ENCODE data around the gene BMF.
A peak's percentile ranks its signal among the peaks of the same experiment; 100 is the strongest.
"Not testable (repeated sequence)": the region's sequence is repeated elsewhere in the genome, so short reads cannot be mapped to it uniquely, and the experiment has no call there.

Gene BMF, protein sequence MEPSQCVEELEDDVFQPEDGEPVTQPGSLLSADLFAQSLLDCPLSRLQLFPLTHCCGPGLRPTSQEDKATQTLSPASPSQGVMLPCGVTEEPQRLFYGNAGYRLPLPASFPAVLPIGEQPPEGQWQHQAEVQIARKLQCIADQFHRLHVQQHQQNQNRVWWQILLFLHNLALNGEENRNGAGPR

DNA sequence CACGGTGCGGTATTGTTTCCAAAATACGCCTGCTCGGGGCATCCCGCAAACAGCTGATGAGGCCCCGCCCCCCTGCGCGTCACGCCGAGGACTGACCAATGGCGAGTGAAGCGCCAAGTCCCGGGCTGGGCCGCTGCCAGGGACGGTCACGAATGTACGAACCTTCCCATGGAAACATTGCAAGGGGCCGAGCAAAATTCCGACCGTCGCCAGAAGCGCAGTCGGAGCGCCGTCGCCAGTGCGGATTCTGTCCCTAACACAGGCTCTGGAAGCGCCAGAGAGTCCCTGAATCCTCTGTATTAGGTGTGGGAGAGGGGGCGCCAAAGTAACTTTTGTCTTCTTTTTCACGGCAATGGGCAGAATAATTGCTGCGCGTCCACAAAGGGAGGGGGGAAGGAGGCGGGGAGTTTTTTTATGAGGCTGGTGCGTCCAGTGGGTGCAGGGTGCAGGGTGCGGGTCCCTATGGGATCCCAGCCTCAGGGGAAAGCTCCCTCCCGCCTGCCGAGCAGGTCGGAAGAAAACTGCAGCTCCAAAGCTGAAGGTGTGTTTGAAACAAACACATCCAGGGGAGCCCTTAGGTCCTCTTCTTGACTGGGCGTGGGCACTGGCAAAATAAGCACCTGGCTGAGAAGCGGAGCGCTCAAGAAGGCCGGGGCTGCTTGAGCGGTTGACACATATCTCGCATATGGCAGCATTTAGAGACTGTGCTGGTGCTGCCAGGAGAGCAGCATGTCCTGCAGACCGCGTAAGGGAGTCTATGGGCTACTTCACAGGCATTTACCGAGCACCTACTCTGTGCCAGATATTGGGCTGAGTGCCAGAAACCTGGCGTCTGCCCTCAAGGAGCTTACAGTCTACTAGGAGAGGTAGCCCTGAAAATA, at the start of gene BMF:
TSS of gene BMF (minus strand) at position 25 of the 881 bp plus-strand sequence. CDS start 2,793 bp downstream, outside the sequence.
- peak within 1 kb of the TSS; percentile 68 for H3K4me3 ChIP-seq (ENCODE audit: low read depth, low read length)
- peak; percentile 97 for DNase-seq (ENCODE audit: low read depth)

DNA sequence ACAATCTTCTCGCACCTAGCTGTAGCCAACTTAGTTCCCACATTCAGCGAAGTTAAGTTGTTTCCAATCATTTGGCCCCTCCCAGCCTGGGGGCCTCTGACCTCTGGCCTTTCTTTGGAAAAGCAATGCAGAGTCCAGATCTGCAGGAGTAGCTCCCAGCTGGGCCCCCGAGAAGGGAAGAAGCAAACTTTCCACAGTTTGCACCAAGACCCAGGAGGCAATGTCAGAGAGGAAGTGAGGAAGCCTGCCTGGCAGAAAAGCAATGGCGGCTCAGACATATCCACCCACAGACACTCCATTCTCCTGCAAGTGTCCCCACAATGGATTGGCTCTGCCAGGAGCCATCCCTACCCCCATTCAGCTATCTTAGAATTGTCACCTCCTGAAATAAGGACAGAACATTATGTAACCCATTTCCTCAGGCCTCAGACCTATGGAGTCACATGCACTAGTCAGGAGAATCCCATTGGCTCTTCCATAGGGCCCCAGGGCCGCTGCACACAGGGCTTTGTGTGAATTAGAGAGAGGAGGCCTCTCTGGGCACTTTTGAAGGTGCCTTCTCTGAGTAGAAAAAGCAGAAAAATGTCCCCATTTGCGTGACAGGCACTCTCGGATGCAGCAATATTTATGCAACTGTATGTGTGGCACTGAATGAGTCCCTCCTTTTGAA, 49.2 kb upstream of the BMF start:
- no peak for DNase-seq (ENCODE audit: low read depth)

DNA sequence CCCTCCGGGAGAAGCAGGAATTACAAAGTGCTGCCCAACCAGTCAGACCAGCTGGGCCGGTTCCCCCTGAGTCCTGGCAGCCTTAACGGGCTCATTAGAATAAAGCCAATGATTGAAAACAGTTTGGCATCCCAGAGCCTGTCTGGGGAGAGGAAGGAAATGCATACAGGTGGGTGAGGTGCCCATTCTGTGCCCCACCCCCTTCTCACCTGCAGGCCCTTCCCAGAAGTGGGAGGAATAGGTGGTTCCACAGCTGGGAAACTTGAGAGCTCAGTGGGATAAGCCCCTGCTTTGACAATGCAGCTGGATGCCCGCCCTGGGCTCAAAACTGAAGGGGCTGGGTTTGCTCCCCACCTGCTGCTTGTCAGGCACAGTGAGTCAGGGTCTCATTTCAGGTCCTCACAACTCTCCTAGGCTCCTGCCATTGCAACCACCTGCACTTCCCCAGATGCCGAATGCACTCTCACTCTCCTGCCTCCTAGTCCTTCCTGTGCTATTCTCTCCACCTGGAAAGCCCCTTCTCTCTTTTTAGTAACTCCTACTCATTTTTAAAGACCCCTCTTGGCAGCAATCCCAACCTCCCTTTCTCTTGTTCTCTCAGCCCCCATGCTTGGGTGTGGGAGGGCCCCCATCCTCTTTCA, 46.7 kb upstream of the BMF start:
- no peak overlapping the region for H3K4me3 ChIP-seq (ENCODE audit: low read depth, low read length)
- no peak for DNase-seq (ENCODE audit: low read depth)

More for the DNA sequence above, 49.2 kb upstream of the BMF start:
- no peak overlapping the region for H3K4me3 ChIP-seq (ENCODE audit: low read depth, low read length)

DNA sequence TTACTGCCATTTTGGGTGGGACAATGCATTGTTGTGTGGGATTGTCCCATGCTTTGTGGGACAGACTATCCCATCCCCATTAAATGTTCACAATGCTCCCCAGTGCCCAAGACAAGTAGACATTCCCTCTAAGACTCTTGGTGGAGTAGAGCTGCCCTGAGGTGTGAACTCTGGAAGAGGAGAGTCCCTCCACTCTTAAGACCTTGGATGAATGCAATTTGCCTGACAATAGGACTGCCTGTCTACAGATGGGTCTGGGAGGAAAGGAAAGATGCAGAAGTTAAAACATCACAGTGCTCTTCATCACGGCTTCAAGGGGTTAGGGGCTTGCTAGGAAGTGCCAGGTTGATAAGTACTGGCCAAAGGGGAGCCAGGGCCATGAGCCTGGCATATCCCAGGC, 46.1 kb upstream of the BMF start:
- H3K4me3 ChIP-seq (ENCODE audit: low read depth, low read length), result not testable (repeated sequence)

DNA sequence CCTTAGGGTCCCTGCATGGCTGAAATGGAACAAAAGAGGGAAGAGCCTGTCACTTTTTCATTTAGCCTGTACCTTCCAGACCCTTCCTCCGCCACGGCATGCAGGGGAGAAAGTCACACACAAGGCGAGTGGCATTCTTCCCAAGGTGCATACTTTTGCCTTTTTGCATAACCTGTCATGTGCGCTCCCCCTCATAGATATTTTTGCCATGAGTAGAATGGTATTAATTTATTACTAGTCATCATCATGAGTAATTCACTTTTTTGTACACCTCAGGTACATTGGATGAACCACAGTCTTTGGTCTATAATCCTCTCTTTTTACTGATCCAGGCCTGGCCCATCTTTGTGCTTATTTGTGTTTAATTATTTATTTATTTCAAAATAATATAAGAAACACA, 43.3 kb upstream of the BMF start:
- DNase-seq (ENCODE audit: low read depth), result no peak
- H3K4me3 ChIP-seq (ENCODE audit: low read depth, low read length), result no peak overlapping the region

More for the DNA sequence above, 46.1 kb upstream of the BMF start:
- not testable (repeated sequence) for DNase-seq (ENCODE audit: low read depth)

DNA sequence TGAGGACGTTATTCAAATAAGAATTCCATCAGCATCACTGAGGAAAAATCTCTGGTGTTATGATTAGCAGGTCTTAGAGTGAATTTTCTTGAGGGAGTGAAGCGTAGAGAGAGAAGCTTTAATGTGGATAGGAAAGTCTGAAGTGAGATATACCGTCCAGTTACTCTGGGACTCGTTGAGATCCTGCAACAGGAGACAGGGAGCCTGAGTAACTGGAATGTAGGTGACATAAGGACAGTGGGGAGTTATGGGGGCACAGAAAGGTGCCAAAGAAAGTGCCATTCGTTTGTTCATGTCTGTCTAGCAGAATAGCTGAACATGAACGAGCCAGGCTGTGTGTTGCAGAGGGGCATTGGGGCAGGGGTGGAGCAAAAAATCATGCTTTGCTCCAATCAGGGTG, 42.8 kb upstream of the BMF start:
- no peak for DNase-seq (ENCODE audit: low read depth)
- H3K4me3 ChIP-seq (ENCODE audit: low read depth, low read length), result no peak overlapping the region

DNA sequence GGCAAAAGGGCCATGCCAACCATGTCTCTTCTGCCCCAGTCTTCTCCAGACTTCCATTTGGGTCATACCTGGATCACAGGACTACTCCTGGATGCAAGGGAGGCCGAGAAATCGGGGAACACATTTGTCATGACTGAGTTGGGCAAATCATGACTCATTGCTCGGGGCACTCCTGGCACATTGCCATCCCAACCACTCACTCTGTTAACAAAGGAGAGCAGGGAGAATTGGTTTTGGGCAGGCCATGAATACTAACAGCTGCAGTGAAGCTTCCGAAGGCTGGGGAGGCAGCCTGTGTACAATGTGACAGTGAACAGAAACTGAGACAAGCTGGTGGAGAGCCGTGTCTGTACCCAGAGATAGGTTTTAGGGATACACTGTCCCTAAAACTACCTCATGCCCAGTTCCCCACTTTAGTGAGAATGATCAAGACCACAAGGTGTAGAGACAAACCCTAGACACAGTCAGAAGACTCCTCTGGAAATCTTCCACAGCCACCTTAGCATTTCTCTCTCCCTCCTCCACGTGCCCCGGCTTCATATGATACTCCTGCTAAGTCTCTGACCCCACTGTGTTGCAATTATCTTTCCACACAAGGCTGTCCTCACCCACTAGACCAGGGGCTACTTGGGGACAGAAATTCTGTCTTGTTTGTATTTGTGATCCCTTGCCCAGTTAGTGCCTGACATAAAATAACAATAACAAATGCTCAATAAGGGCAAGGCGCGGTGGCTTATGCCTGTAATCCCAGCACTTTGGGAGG, 41.7 kb upstream of the BMF start:
- no peak overlapping the region for H3K4me3 ChIP-seq (ENCODE audit: low read depth, low read length)
- DNase-seq (ENCODE audit: low read depth), result peak; percentile 46

DNA sequence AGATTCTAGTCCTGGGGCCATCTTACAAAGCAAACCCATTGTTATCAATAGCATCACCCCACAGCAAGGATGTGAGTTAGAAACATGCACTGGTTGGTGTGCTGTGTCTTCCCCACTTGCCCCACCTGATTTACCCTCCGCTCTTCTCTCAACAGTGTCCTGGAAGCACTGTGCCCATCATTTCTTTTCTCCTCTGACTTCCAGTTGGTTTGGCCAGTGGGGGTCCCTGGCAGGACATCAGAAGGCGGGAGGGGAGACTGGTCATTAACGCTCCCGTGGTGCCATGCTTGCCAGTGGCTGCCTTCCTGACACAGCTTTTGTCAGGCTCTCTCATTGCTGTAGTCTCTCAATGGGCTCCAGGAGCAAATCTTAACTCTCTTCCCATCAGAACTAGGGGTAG, 40.7 kb upstream of the BMF start:
- no peak overlapping the region for H3K4me3 ChIP-seq (ENCODE audit: low read depth, low read length)
- DNase-seq (ENCODE audit: low read depth), result no peak

DNA sequence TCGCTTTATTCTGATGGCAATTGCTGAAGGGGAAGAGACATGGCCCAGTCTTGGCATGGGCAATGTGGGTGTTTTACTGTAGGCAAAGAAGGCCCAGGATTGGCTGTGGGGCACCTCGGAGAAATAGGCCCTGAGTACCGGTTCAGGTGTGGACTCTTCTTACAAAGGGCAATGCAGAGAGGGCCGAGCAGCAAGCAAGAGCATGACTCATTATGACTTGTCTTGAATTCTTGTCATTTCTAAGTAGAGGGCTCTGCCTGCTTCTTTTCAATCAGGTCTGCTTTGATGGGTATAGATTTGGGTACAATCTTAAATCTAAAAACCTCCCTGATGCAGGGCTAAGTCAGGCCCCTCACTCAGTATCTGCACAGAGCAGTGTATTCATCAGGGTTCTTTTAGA, 37.4 kb upstream of the BMF start:
- DNase-seq (ENCODE audit: low read depth), result peak; percentile 12
- H3K4me3 ChIP-seq (ENCODE audit: low read depth, low read length), result no peak overlapping the region

DNA sequence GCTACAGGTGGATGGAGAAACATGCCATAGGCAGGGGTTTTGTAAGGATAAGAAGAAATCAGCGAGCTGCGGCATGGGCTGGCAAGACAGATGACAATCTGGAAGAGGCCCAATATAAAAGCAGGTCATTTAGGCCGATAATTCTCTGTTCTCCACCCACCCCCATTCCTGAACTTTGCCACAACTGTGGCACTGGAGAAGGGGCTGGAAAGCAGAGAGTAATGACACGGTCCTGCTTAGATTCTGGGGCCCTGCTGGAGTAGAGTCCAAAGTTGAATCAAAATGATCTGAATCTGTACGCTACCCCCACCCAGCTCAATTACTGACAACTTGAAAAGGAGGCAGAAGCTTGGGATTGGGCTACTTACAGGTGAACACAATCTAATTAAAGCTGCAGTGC, 33.7 kb upstream of the BMF start:
- DNase-seq (ENCODE audit: low read depth), result no peak
- no peak overlapping the region for H3K4me3 ChIP-seq (ENCODE audit: low read depth, low read length)

DNA sequence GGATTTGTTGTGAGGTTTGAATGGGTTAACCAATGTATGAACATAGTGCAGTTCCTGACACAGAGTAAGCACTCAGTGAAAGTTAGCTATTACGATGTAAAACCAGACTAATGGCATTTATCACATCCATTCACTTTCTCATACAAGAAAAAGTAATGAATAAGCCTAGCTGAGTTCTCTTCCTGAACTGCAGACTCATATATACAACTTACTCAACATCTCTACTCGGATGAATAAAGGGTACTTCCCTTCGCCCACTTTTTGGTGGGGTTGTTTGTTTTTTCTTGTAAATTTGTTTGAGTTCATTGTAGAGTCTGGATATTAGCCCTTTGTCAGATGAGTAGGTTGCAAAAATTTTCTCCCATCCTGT, 29.5 kb upstream of the BMF start:
- H3K4me3 ChIP-seq (ENCODE audit: low read depth, low read length); DNase-seq (ENCODE audit: low read depth): not testable (repeated sequence)

DNA sequence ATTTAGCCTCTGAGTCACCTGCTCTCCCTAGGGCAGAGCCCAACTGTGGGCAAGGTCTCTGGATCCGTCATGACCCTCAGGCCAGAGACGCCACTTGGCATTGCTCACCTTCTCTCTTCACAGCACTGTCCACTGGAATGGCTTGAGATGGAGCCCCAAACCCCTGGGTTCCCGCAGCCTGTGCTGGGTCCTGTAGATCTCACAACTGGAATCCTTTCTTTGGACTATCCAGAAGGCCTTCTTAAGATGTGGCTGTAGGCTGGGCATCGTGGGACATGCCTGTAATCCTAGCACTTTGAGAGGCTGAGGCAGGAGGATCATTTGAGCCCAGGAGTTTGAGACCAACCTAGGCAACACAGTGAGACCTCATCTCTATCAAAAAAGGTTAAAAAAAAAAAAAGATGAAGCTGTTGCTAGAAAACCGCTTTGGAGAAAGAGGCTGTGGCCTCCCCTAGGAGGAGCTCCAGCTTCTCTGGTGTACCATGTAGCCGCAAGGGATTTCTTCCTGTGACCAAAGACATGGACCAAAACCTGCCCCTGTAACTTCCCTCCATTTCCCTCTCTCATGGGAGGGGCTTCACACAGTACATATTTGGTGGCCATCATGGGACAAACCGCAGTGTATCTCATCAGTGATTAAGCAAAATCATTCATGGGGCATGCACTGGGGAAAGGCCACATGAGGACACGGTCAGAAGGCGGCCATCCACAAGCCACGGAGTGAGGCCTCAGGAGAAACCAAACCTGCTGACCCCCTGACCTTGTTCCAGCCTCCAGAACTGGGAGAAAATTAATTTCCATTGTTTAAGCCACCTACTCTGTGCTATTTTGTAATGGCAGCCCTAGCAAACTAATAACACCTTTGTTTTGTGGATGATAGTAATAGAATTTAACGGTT, 28.9 kb upstream of the BMF start:
- H3K4me3 ChIP-seq (ENCODE audit: low read depth, low read length), result no peak overlapping the region
- DNase-seq (ENCODE audit: low read depth), result no peak

DNA sequence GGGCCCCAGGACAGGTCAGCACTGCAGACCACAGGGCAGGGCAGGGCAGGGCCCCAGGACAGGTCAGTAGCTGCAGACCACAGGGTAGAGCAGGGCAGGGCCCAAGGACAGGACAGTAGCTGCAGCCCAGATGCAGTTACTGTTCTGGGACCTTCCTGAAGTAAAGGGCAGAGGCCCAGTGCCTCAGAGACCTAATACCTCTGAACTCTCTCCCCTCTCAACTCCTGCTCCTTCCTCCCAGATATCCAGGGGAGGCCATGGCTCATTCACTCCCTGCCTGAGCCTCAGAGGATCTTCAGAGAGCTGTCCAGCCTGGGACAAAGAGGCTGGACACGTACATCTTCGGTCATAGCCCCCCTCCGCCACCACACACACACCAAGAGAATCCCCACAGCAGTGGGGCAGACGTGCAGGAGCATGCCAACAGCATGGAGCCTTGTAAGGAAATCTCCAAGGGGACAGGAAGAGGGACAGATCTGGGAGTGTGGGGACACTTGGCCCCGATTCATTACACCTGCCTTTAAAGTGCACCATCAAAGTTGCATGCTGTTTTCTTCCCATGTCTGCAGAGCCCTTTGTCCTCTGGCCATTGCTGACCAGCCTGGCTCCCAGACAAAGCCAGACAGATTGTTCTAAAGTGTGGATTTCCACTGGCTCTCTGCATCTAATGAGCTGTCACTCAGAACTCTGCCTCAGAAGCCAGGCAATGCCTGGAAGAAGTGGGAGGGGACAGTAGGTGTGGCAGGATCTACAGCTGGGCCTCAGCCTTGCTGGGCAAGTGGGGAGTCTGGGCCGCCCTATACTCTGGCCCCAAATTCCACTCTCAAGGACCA, 28.0 kb upstream of the BMF start:
- DNase-seq (ENCODE audit: low read depth), result no peak

DNA sequence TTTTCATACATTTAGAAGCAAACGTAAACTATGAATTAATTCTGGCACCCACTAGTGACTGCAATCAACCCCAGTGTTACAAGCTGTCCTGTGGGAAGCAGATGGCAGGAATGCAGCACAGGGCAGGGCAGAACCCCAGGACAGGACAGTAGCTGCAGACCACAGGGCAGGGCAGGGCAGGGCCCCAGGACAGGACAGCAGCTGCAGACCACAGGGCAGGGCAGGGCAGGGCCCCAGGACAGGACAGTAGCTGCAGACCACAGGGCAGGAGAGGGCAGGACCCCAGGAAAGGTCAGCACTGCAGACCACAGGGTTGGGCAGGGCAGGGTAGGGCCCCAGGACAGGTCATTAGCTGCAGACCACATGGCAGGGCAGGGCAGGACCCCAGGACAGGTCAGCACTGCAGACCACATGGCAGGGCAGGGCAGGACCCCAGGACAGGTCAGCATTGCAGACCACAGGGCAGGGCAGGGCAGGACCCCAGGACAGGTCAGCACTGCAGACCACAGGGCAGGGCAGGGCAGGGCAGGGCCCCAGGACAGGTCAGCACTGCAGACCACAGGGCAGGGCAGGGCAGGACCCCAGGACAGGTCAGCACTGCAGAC, 27.3 kb upstream of the BMF start:
- not testable (repeated sequence) for H3K4me3 ChIP-seq (ENCODE audit: low read depth, low read length); DNase-seq (ENCODE audit: low read depth)

More for the DNA sequence above, 28.0 kb upstream of the BMF start:
- H3K4me3 ChIP-seq (ENCODE audit: low read depth, low read length), result no peak overlapping the region

DNA sequence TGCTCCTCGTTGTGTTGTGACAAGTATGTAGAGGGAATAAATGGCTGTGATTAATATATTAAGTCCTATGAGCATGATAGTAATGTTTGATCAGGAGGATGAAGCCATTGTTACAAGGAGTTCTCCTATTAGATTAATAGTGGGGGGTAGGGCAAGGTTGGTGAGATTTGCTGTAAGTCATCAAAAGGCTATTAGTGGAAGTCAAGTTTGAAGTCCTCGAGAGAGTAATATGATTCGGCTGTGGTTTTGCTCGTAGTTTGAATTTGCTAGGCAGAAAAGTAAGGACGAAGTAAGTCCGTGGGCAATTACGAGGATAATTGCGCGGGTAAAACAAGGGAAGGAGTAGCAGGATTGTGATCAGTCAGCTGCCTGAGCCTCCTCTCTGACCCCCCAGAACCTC, 26.2 kb upstream of the BMF start:
- no peak overlapping the region for H3K4me3 ChIP-seq (ENCODE audit: low read depth, low read length)
- DNase-seq (ENCODE audit: low read depth), result no peak

DNA sequence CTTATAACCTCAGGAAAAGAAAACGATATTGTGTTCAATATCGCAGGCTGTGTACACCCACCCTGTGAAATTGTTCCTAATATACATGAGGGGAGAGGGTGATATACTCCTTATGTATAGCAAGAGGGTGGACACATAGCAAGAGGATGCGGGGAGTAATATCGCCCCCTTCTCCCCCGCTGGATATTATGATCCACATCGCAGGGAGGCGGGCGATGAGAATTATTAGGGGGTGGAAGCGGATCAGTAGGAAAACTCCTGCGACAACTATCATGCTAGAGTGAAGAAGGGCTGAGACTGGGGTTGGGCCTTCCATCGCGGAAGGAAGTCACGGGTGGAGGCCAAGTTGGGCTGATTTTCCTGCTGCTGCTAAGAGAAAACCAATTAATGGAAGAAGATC, 24.9 kb upstream of the BMF start:
- no peak for DNase-seq (ENCODE audit: low read depth)
- H3K4me3 ChIP-seq (ENCODE audit: low read depth, low read length), result no peak overlapping the region

DNA sequence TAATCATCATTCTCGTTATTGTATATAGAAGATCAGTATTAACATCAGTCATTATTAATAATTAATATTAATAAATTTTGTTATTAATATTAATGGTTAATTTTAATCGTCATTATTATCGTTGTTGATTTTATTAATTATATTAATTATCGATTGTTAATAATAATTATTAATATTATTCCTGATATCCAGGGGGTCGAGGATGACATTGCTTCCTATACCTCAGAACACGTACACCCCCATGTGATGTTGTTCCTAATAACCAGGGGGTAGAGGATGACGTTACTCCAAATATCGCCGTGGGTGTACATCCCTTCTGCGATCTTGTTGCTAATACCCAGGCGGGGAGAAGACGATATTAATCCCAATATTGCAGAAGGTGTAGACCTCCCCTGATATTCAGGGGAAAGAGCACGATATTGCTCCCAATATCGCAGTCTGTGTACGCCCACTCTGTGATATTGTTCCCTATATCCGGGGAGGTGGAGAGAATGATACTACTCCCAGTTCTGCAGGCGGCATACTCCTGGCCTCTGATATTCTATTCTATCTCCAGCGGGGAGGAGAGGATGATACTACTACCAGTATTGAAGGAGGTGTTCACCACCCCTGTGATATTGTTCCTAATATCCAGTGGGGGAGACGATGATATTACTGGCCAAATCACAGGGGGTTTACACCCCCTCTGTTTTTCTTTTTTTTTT, 22.3 kb upstream of the BMF start:
- H3K4me3 ChIP-seq (ENCODE audit: low read depth, low read length), result no peak overlapping the region
- DNase-seq (ENCODE audit: low read depth), result no peak
